Smooth muscle cell of the brain vasculature (primary cell): ENCODE results near the gene AGGF1.
"Not testable (repeated sequence)": the region's sequence is repeated elsewhere in the genome, so short reads cannot be mapped to it uniquely, and the experiment has no call there.

Experiments used
- DNase-seq: peaks from one replicate; pipeline ENCODE4 v3.0.0-alpha.2; 2012; ENCODE audit warnings: low read depth, low spot score

Gene AGGF1

GRCh38 chr5:77022511-77023417, 7.4 kb upstream of the AGGF1 start:
- DNase-seq = no peak

- no peak for DNase-seq
These were observed 5.7 kb upstream of the AGGF1 start for GRCh38 chr5:77024490-77024889.

- DNase-seq = no peak
These were observed 1.4 kb upstream of the AGGF1 start for GRCh38 chr5:77028631-77029375.

GRCh38 chr5:77029376-77029885, 773 bp upstream of the AGGF1 start:
- DNase-seq = no peak

GRCh38 chr5:77031891-77032290, 1.7 kb downstream of the AGGF1 start:
- DNase-seq = no peak

- DNase-seq = no peak
These were observed 2.4 kb downstream of the AGGF1 start for GRCh38 chr5:77032635-77033034.

- DNase-seq = no peak
These were observed 3.1 kb downstream of the AGGF1 start for GRCh38 chr5:77033338-77033737.

- no peak for DNase-seq
These were observed 5.7 kb downstream of the AGGF1 start for GRCh38 chr5:77035950-77036349.

GRCh38 chr5:77046416-77047073, 16.3 kb downstream of the AGGF1 start:
- DNase-seq = no peak

GRCh38 chr5:77064040-77064439, 33.8 kb downstream of the AGGF1 start:
- no peak for DNase-seq

GRCh38 chr5:77065256-77065655, 35.1 kb downstream of the AGGF1 start:
- DNase-seq = no peak

- no peak for DNase-seq
These were observed 36.0 kb downstream of the AGGF1 start for GRCh38 chr5:77066184-77066583.

- no peak for DNase-seq
These were observed 36.7 kb downstream of the AGGF1 start for GRCh38 chr5:77066823-77067442.

GRCh38 chr5:77073667-77074066, 43.5 kb downstream of the AGGF1 start:
- DNase-seq = no peak

GRCh38 chr5:77074745-77075144, 44.5 kb downstream of the AGGF1 start:
- no peak for DNase-seq

GRCh38 chr5:77076961-77077828, 47.0 kb downstream of the AGGF1 start:
- DNase-seq = no peak

- DNase-seq = no peak
These were observed 47.6 kb downstream of the AGGF1 start for GRCh38 chr5:77077829-77078176.

GRCh38 chr5:77080479-77080878, 50.3 kb downstream of the AGGF1 start:
- not testable (repeated sequence) for DNase-seq

- no peak for DNase-seq
These were observed 50.7 kb downstream of the AGGF1 start for GRCh38 chr5:77080905-77081304.

- DNase-seq = no peak
These were observed 52.1 kb downstream of the AGGF1 start for GRCh38 chr5:77082280-77082679.

GRCh38 chr5:77083088-77083487, 52.9 kb downstream of the AGGF1 start:
- DNase-seq = no peak
